Duodenal mucosa (tissue), 2 donors: ENCODE results near the gene OGFRL1.

Experiments
- H3K27ac ChIP-seq: one replicate; pipeline ENCODE4 v1.7.0; 2013; ENCODE audit warnings: low read depth, low read length
- H3K27me3 ChIP-seq, 2 donors: one replicate each; pipeline ENCODE4 v1.7.0; 2013; ENCODE audit warnings: low read length in 2 of 2, control low read depth in 1 of 2; ENCODE audit not compliant: insufficient read depth in 2 of 2, control insufficient read depth in 1 of 2
- H3K36me3 ChIP-seq, 2 donors: one replicate each; pipeline ENCODE4 v1.7.0; 2013; ENCODE audit warnings: low read length in 2 of 2, control low read depth in 1 of 2; ENCODE audit not compliant: insufficient read depth in 2 of 2, control insufficient read depth in 1 of 2
- H3K4me1 ChIP-seq, 2 donors: one replicate each; pipeline ENCODE4 v1.7.0; 2013; ENCODE audit warnings: low read length in 2 of 2, control low read depth in 1 of 2; ENCODE audit not compliant: insufficient read depth in 2 of 2, control insufficient read depth in 1 of 2
- H3K4me3 ChIP-seq, 2 donors: one replicate each; pipeline ENCODE4 v1.7.0; 2013; ENCODE audit warnings: low read length in 2 of 2, low read depth in 1 of 2
- H3K9ac ChIP-seq, 2 donors: one replicate each; pipeline ENCODE4 v1.7.0; 2013; ENCODE audit warnings: low read length in 2 of 2, low read depth in 1 of 2
- H3K9me3 ChIP-seq, 2 donors: one replicate each; pipeline ENCODE4 v1.7.0; 2013; ENCODE audit warnings: low read length in 2 of 2, control low read depth in 1 of 2; ENCODE audit not compliant: control insufficient read depth in 1 of 2

OGFRL1 gene

GRCh38 chr6:71346334-71346694 lies 57.7 kb downstream of the OGFRL1 start:
- Histone ChIP-seq H3K36me3 (no peaks in the 10 kb centered on the region), H3K27ac (no peak overlapping the region), H3K27me3 (no peaks in the 10 kb centered on the region), H3K9me3 (no peaks in the 10 kb centered on the region), H3K9ac (no peak overlapping the region), H3K4me3 (no peak overlapping the region), H3K4me1 (no peaks in the 10 kb centered on the region)

GRCh38 chr6:71347119-71347518 lies 58.5 kb downstream of the OGFRL1 start:
- Histone ChIP-seq H3K36me3 (no peaks in the 10 kb centered on the region), H3K4me1 (no peaks in the 10 kb centered on the region), H3K27me3 (no peaks in the 10 kb centered on the region), H3K4me3 (no peak overlapping the region), H3K9me3 (no peaks in the 10 kb centered on the region), H3K27ac (no peak overlapping the region), H3K9ac (no peak overlapping the region)

- no peak overlapping the region for H3K4me3 ChIP-seq
- no peak overlapping the region for H3K27ac ChIP-seq
- H3K9ac ChIP-seq = no peak overlapping the region
Measured at GRCh38 chr6:71349395-71349794, 60.8 kb downstream of the OGFRL1 start.

GRCh38 chr6:71349976-71350615 lies 61.5 kb downstream of the OGFRL1 start:
- Histone ChIP-seq H3K4me1 (no peaks in the 10 kb centered on the region), H3K27ac (no peak overlapping the region)

More at GRCh38 chr6:71349395-71349794, 60.8 kb downstream of the OGFRL1 start:
- no peaks in the 10 kb centered on the region for H3K36me3 ChIP-seq
- H3K27me3 ChIP-seq = no peaks in the 10 kb centered on the region
- H3K4me1 ChIP-seq = no peaks in the 10 kb centered on the region
- no peaks in the 10 kb centered on the region for H3K9me3 ChIP-seq

GRCh38 chr6:71351190-71351589 lies 62.6 kb downstream of the OGFRL1 start:
- no peak overlapping the region for H3K9ac ChIP-seq
- H3K9me3 ChIP-seq = no peaks in the 10 kb centered on the region
- H3K4me3 ChIP-seq = no peak overlapping the region
- no peak overlapping the region for H3K27ac ChIP-seq
- H3K36me3 ChIP-seq = no peaks in the 10 kb centered on the region
- no peaks in the 10 kb centered on the region for H3K27me3 ChIP-seq
- H3K4me1 ChIP-seq = no peaks in the 10 kb centered on the region

More at GRCh38 chr6:71349976-71350615, 61.5 kb downstream of the OGFRL1 start:
- Histone ChIP-seq H3K27me3 (no peaks in the 10 kb centered on the region), H3K9me3 (no peaks in the 10 kb centered on the region), H3K36me3 (no peaks in the 10 kb centered on the region), H3K9ac (no peak overlapping the region), H3K4me3 (no peak overlapping the region)
